Measurements from ENCODE around the gene VGLL4. TPM values are rescaled to one million over a fixed set of nuclear protein-coding genes. Genes with fewer than 3 reads are reported as not detected.
"Not testable (repeated sequence)": the region's sequence is repeated elsewhere in the genome, so short reads cannot be mapped to it uniquely, and the experiment has no call there.

Gene VGLL4
- total RNA-seq, 1 experiment from 2014 or later, result 46.3 TPM

GRCh38 chr3:11689749-11690148 lies 46.0 kb upstream of the VGLL4 start:
- no peak overlapping the region for H3K4me3 ChIP-seq (ENCODE audit: low read length)
- H3K79me2 ChIP-seq (ENCODE audit: low read length), result 0 out of 2 replicates have a peak, but pooled peaks cover 5% of the 10 kb centered on the region
- H3K27me3 ChIP-seq (ENCODE audit: low read length), result no peaks in the 10 kb centered on the region
- no peaks in the 10 kb centered on the region for H3K9me3 ChIP-seq (ENCODE audit: low read length)
- no peaks in the 10 kb centered on the region for H3K9me2 ChIP-seq (replicated peaks; ENCODE audit: low read length)
- ChIA-PET POLR2A (ENCODE audit: unreplicated experiment) (no interaction called here), CTCF (no interaction called here)
- BruUV-seq (replicated peaks), result no TSS peak
- no peak overlapping the region for H2AFZ ChIP-seq (ENCODE audit: low read length)
- peaks cover 14% of the 10 kb centered on the region for H3K4me1 ChIP-seq (ENCODE audit: insufficient read depth, low read length)
- intact Hi-C loops (cut with micrococcal nuclease), result no loop called here
- ATAC-seq, result no peak
- H3K9ac ChIP-seq (ENCODE audit: low read length), result no peak overlapping the region
- H3K27ac ChIP-seq (ENCODE audit: low read length), result no peak overlapping the region
- no peaks in the 10 kb centered on the region for H3K36me3 ChIP-seq (ENCODE audit: low read depth, low read length)
- DNase-seq, result no peak
- no peak overlapping the region for H3K4me2 ChIP-seq (ENCODE audit: low read length)
- H3F3A ChIP-seq (ENCODE audit: low read length, unreplicated experiment), result no peaks in the 10 kb centered on the region
- no peaks in the 10 kb centered on the region for H4K20me1 ChIP-seq (ENCODE audit: low read length)
- TF ChIP-seq EZH2phosphoT487 (IDR thresholded peaks at IDR 0.05; ENCODE audit: borderline replicate concordance, low read length) (no peak), EZH2 (IDR thresholded peaks at IDR 0.05; ENCODE audit: low read length, unreplicated experiment) (no peak)
- TF ChIP-seq, protein P1, sequence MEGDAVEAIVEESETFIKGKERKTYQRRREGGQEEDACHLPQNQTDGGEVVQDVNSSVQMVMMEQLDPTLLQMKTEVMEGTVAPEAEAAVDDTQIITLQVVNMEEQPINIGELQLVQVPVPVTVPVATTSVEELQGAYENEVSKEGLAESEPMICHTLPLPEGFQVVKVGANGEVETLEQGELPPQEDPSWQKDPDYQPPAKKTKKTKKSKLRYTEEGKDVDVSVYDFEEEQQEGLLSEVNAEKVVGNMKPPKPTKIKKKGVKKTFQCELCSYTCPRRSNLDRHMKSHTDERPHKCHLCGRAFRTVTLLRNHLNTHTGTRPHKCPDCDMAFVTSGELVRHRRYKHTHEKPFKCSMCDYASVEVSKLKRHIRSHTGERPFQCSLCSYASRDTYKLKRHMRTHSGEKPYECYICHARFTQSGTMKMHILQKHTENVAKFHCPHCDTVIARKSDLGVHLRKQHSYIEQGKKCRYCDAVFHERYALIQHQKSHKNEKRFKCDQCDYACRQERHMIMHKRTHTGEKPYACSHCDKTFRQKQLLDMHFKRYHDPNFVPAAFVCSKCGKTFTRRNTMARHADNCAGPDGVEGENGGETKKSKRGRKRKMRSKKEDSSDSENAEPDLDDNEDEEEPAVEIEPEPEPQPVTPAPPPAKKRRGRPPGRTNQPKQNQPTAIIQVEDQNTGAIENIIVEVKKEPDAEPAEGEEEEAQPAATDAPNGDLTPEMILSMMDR (conservative IDR thresholded peaks at IDR 0.05; ENCODE audit: low read depth, low read length), result no peak

DNA sequence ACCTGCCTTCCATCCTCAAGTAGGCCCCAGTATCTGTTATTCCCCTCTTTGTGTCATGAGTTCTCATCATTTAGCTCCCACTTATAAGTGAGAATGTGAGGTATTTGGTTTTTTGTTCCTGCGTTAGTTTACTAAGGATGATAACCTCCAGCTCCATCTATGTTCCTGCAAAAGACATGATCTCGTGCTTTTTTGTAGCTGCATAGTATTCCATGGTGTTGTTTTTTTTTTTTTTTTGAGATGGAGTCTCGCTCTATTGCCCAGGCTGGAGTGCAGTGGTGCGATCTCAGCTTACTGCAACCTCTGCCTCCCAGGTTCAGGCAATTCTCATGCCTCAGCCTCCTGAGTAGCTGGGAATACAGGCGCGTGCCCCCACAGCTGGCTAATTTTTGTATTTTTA lies 41.3 kb upstream of the VGLL4 start:
- H3K4me1 ChIP-seq (ENCODE audit: insufficient read depth, low read length); DNase-seq; H4K20me1 ChIP-seq (ENCODE audit: low read length); ATAC-seq; H3K9ac ChIP-seq (ENCODE audit: low read length); H3F3A ChIP-seq (ENCODE audit: low read length, unreplicated experiment); H3K9me2 ChIP-seq (replicated peaks; ENCODE audit: low read length); H3K4me3 ChIP-seq (ENCODE audit: low read length); CTCF ChIA-PET; H3K79me2 ChIP-seq (ENCODE audit: low read length); intact Hi-C loops (cut with micrococcal nuclease); H3K9me3 ChIP-seq (ENCODE audit: low read length); H3K27me3 ChIP-seq (ENCODE audit: low read length); H3K36me3 ChIP-seq (ENCODE audit: low read depth, low read length); POLR2A ChIA-PET (ENCODE audit: unreplicated experiment); H3K4me2 ChIP-seq (ENCODE audit: low read length); H3K27ac ChIP-seq (ENCODE audit: low read length); H2AFZ ChIP-seq (ENCODE audit: low read length); BruUV-seq (replicated peaks): not testable (repeated sequence)

GRCh38 chr3:11680509-11680908 lies 36.8 kb upstream of the VGLL4 start:
- Histone ChIP-seq H3K27ac (ENCODE audit: low read length) (no peak overlapping the region), H2AFZ (ENCODE audit: low read length) (no peak overlapping the region), H3K4me1 (ENCODE audit: insufficient read depth, low read length) (no peaks in the 10 kb centered on the region), H3F3A (ENCODE audit: low read length, unreplicated experiment) (no peaks in the 10 kb centered on the region), H3K9me2 (replicated peaks; ENCODE audit: low read length) (no peaks in the 10 kb centered on the region), H3K36me3 (ENCODE audit: low read depth, low read length) (peaks cover 3% of the 10 kb centered on the region; the same call in 1 of the 2 replicates), H3K27me3 (ENCODE audit: low read length) (no peaks in the 10 kb centered on the region), H3K4me2 (ENCODE audit: low read length) (no peak overlapping the region), H3K4me3 (ENCODE audit: low read length) (no peak overlapping the region), H3K9ac (ENCODE audit: low read length) (no peak overlapping the region), H4K20me1 (ENCODE audit: low read length) (no peaks in the 10 kb centered on the region), H3K9me3 (ENCODE audit: low read length) (no peaks in the 10 kb centered on the region), H3K79me2 (ENCODE audit: low read length) (no peaks in the 10 kb centered on the region)
- DNase-seq (no peak), ATAC-seq (no peak)
- BruUV-seq (replicated peaks), result no TSS peak
- intact Hi-C loops (cut with micrococcal nuclease), result no loop called here
- ChIA-PET POLR2A (ENCODE audit: unreplicated experiment) (no interaction called here), CTCF (no interaction called here)
- no peak for TF ChIP-seq EZH2 (IDR thresholded peaks at IDR 0.05; ENCODE audit: low read length, unreplicated experiment)
- TF ChIP-seq EZH2phosphoT487 (IDR thresholded peaks at IDR 0.05; ENCODE audit: borderline replicate concordance, low read length), result no peak
- TF ChIP-seq, protein P1 (conservative IDR thresholded peaks at IDR 0.05; ENCODE audit: low read depth, low read length), result no peak

Data from PC-3 (cell line).